NCI-H2107 (cell line): ENCODE results near the gene ITGA1.

Experiments used
- DNase-seq: peaks from one replicate; lab custom pipeline; 2025; lab: John Stamatoyannopoulos, UW

Gene ITGA1

GRCh38 chr5:52998552-52999313 lies 211.0 kb downstream of the ITGA1 start:
- DNase-seq = no peak

- DNase-seq = no peak
These were observed 211.7 kb downstream of the ITGA1 start for GRCh38 chr5:52999344-52999949.

- no peak for DNase-seq
These were observed 213.8 kb downstream of the ITGA1 start for GRCh38 chr5:53001541-53001940.

- DNase-seq = no peak
These were observed 214.8 kb downstream of the ITGA1 start for GRCh38 chr5:53002491-53002890.

- DNase-seq = no peak
These were observed 215.4 kb downstream of the ITGA1 start for GRCh38 chr5:53003144-53003543.

DNA sequence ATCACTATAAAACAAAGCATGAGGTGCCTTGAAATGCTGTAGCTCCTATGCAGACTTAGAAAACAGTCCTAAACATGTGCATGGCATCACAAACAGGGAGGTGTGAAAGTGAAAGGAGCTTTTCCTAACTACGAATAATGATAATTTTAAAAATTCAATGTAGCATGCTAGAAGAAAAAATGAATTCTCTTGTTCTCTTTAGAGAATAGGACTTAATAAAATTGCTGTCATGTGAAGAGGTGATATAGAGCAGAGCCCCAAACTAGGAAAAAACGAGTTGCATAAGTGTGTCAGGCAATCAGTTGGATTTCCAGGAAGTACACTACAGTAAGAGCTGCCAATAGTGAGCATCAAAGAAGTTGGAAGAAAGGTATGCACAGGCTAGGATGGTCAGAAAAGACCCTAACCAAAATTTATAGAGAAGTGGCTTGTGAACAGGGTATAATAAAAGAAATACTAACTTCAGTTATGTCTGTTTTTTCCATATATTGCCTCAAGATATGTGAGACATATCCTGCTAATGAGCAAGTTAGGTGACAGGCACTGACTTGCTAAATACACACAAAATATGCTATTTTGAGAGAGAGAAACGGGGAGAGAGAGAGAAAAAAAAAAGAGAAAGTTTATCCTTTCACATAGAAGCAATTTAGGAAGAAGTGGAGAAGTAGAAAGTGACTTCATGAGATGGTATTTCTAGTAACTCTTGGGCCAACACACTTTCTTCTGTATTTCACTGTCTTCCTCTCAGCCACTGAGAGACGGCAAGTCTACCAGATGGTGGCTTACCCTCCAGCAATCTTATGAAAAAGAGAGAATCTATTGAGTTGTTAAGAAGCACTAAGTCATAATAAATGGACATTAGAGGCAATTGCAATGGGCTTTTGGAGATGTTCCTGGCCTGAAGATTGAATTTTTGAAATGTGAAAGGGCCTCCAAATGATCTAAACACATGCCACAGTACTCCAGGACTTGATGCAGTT lies 219.5 kb downstream of the ITGA1 start:
- DNase-seq = no peak

DNA sequence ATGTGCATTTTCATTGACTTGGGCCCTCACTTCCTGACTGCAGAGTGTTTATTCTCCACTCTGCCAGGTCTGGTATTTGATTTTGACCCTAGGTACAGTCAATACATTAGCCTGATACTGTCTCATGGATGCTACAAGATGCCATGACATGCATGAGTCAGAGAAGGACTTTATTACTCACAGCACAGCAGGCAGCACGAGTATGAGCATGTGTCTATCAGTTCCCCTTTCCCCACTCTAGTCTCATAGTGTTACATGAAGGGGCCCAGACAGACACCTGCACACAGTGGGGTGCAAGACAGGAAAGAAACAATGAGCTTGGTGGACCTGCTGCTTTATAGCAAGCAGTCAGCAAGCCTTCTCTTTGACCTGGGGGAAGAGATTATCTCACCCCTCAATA lies 221.0 kb downstream of the ITGA1 start:
- no peak for DNase-seq
